ENCODE results near the gene FANCF.

Gene FANCF

GRCh38 chr11:22624742-22625447 lies 728 bp downstream of the FANCF start:
- DNase-seq, result peak; percentile 51

DNA sequence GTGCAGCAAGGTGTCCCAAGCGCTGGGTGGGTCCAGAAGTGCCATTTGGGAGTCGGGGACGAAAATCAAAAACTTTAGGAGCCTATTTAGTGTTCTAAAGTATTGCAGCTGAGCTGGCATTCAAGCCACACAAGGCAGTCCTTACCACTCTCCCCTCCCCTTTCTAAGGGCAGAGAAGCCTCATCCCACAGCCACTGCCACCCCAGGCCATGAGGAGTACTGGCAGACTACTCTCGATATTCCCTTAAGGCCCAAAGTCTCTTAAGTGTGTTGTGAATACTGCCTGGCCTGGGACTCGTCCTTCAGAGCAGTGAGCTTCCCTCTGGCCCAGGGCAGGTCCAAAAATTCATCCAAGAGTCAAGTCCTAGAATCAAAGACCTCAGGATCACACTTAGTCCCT lies 7.8 kb downstream of the FANCF start:
- no peak for DNase-seq

DNA sequence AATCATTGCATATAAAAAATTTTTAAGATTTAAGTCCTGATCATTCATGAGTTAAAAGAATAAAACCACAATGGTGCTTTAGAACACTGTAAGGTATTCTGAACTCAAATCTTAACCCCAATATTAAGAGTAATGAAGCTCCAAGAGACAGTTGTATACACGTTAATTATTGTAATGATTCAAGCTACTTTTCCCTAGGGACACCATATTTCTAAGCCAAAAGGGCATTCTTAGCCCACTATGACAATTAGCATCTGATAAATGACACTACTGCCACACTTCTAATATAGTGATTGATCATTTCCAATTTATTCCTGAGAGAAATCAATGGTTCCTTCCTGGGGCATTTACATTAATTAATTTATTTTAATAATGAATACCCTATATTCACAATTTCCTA lies 21.7 kb downstream of the FANCF start:
- no peak for DNase-seq

DNA sequence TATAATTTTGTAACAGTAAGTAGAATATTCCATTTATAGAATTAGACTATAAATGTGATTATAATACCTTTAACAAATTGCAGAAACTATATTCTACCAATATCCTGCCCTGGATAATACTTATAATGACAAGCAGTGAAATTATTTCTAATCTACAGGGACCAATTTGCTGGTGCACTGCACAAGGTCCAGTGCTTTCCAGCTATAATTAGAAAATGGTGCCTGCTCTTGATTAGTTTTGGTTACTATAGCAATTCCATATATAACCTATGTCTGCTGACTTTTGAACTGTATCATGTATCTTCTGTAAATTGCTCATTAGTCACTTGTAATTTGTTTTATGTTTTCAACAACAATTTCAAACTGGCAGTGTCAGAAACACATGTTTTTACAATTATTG lies 23.1 kb downstream of the FANCF start:
- no peak for DNase-seq

DNA sequence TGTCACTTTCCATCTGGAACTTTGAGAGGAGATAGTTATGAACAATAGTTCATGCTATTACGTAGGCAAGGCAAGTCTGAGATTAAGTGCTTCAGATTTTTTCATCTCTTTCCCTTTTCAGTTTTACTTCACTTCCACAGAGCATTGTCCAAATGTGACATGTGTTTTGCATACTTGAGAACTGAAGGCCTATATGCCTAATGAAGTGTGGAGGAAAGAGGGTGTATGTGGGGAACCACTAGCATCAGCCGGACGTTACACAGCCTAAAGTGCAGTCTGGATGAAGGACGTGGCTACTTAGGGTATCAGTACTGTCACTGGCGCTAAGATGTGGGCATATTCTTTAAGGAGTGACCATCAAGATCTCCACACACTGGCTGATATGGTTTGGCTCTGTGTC lies 26.2 kb downstream of the FANCF start:
- no peak for DNase-seq

- DNase-seq, result no peak
Observed at GRCh38 chr11:22597062-22597461, 28.6 kb downstream of the FANCF start.

- DNase-seq, result no peak
Observed at GRCh38 chr11:22584976-22585375, 40.6 kb downstream of the FANCF start.

- DNase-seq, result no peak
Observed at GRCh38 chr11:22583963-22584492, 41.6 kb downstream of the FANCF start.

DNA sequence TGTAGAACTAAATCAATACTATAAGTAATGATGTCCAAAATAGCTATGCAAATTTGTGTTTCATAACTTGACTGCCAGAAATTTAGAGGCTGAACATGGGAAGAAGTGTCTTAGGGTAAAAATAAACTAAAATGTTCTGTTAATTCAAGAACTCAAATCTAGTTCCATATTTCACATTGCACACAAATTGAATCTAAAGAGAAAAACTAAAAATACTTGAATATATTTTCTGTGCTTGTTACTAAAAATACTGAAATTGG lies 43.5 kb downstream of the FANCF start:
- DNase-seq, result no peak

GRCh38 chr11:22581354-22582150 lies 44.1 kb downstream of the FANCF start:
- DNase-seq, result no peak

DNA sequence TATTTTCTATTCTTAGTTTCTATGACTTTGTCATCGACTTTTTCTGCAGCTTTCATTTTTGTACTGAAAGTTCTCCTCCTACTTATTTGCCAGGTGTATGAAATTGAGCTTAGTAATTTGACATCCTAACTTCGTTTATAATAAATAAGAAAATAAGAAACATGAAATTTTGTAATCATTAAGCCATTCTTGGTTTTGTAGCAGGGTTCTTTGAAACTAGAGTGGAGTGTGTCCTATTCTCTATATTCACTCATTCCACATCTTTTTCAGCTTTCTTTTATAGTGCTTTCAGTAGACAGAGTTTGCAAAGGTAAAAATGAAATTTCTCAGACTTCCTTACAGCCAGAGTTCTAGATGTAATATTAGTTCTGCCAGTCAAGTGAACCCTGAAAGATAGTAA lies 47.8 kb downstream of the FANCF start:
- DNase-seq, result no peak
